HG02798 (cell line): ENCODE results near the gene BRS3.
"Not testable (repeated sequence)": the region's sequence is repeated elsewhere in the genome, so short reads cannot be mapped to it uniquely, and the experiment has no call there.

Experiments used
- ATAC-seq: cut with Tn5 transposase; IDR thresholded peaks from one replicate; pipeline ENCODE4 v1.9.1; 2021; ENCODE audit warnings: mild to moderate bottlenecking; ENCODE audit not compliant: unreplicated experiment, poor library complexity

Gene BRS3

DNA sequence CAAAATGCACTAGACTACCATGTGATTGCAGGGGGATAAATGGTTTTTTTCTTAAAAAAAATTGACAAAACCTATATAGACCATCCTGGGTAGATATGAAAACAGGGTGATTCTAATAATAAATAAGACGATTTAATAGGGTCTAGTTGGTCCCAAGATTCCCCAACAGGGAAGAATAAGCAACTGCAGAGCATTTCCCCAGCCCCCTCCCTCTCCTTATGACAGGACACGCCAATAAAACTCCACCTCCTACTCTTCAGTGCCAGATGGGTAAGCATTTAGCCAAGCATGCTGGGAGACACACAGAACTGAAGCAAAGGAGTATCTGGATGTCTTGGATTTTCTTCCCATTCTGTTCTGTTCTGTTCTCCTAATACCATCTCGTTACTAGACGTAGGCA lies at the start of gene BRS3:
Gene BRS3, plus strand, starts transcription at position 301 of the 400 bp plus-strand sequence. CDS start 168 bp downstream, outside the sequence.
- ATAC-seq: no peak

GRCh38 chrX:136438192-136438591 lies 49.6 kb upstream of the BRS3 start:
- ATAC-seq: no peak

DNA sequence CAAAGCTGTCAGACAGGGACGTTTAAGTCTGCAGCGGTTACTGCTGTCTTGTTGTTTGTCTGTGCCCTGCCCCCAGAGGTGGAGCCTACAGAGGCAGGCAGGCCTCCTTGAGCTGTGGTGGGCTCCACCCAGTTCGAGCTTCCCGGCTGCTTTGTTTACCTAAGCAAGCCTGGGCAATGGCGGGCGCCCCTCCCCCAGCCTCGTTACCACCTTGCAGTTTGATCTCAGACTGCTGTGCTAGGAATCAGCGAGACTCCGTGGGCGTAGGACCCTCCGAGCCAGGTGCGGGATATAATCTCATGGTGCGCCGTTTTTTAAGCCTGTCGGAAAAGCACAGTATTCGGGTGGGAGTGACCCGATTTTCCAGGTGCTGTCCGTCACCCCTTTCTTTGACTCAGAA lies 42.1 kb upstream of the BRS3 start:
- ATAC-seq: not testable (repeated sequence)

DNA sequence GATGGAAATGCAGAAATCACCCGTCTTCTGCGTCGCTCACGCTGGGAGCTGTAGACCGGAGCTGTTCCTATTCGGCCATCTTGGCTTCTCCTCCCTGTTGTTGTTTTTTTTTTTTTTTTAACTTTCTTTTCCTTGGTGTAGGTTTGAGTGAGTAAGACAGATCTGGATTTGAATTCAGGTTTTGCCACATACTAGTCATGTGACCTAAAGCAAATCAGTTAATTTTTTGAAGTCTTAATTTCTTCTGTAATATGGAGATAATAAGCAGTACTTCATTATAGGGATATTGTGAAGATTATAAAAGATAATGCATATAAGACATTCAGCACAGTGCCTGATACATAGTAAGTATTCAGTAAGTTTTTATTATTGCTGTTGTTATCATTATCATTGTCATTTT lies 41.5 kb upstream of the BRS3 start:
- no peak for ATAC-seq

- no peak for ATAC-seq
These were observed 40.4 kb upstream of the BRS3 start for GRCh38 chrX:136447308-136447707.

DNA sequence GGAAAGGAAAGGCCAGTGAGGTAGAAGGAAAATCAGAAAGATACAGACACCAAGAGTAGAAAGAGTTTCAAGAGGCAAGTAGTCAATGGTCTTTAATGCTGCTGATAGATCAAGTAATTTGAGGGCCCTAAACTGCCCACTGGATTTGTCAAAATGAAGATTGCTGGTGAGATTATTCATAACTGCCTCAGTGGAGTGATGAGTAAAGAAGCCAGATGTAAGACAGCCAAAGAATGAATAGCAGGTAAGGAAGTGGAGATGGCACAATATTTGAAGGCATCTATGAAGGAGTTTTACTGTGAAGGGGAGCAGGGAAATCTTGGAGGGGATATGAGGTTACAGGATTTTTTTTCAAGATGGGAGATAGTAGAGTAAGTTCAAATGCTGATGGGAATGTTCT lies 39.8 kb upstream of the BRS3 start:
- no peak for ATAC-seq

- ATAC-seq: no peak
These were observed 37.5 kb upstream of the BRS3 start for GRCh38 chrX:136450050-136450830.

DNA sequence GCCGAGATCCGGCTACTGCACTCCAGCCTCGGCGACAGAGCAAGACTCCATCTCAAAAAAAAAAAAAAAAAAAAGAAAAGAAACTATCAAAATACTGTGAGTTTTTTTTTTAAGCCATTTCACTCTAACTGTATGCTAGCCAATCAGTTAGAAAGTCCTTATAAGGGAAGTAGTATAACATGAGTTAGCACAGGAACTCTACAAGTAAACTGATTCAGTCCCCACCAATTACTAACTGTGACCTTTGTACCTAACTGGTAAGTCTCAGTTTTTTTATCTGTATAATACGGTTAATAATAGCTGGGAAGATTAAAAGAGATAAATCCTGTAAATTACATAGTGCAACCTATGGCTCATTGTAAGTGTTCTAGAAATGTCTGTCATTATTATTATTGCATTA lies 35.1 kb upstream of the BRS3 start:
- ATAC-seq: no peak

GRCh38 chrX:136453114-136453513 lies 34.6 kb upstream of the BRS3 start:
- ATAC-seq: no peak

- no peak for ATAC-seq
These were observed 34.0 kb upstream of the BRS3 start for GRCh38 chrX:136453771-136454170.

DNA sequence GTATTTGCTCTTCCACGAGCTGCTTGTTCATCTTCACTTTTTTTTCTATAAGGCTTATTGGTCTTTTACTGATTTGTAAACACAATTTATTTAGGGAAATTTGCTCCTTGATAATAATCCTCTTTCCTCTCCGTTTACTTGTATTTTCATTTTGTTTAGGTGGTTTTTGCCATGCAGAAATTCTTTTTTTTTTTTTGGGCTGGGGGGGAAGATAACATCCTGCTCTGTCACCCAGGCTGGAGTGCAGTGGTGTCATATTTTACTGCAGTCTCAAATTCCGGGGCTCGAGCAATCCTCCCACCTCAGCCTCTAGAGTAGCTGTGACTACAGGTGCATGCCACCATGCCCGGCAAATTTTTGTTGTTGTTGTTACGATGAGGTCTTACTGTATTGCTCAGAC lies 31.6 kb upstream of the BRS3 start:
- no peak for ATAC-seq

DNA sequence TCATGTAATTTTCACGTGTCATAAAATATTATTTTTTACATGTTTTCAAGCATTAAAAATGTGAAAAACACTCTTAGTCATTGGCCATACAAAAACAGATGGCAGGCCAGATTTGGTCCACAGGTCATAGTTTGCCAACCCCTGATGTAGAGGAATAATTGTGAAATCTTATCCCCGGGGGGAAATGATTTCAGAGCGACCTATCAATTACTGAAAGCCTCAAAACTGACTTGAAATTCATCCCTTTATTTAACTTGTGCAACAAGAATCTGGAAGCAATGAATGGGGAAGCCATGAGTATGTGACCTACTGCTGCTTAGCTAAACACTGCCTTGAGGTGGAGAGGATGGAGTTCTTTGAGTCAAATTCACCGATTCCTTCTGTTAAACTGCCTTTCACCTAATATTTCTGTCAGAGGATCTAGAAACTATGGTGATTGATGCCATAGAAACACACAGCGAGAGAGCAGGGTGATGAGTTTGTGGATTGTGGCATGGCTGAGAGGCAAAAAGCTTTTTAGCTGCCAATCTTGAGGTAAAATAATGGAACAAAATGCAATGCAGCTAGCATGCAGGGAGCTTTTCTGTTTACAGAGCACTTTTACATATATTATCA lies 30.3 kb upstream of the BRS3 start:
- ATAC-seq: no peak

GRCh38 chrX:136464589-136464988 lies 23.2 kb upstream of the BRS3 start:
- ATAC-seq: no peak

DNA sequence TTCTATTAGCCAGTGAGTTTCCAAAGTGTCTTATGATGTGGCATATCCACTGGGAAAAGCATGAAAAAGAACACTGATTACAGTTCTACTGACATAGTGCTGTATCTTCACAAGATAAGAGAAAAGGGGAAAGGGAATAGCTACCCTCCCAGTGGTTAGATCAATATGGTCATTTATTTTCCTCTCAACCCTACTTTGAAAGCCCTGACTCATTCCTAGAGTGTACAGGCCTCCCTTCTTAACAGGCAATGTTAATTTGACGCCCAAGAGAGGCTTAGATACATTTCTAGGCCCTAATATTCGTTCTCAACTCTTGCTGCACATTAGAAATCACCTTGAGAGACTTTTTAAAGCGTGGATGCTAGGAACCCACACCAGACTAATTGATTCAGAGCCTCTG lies 20.4 kb upstream of the BRS3 start:
- no peak for ATAC-seq

- no peak for ATAC-seq
These were observed 19.2 kb upstream of the BRS3 start for GRCh38 chrX:136468391-136469103.

GRCh38 chrX:136473663-136474062 lies 14.1 kb upstream of the BRS3 start:
- no peak for ATAC-seq

GRCh38 chrX:136475236-136475635 lies 12.5 kb upstream of the BRS3 start:
- no peak for ATAC-seq

DNA sequence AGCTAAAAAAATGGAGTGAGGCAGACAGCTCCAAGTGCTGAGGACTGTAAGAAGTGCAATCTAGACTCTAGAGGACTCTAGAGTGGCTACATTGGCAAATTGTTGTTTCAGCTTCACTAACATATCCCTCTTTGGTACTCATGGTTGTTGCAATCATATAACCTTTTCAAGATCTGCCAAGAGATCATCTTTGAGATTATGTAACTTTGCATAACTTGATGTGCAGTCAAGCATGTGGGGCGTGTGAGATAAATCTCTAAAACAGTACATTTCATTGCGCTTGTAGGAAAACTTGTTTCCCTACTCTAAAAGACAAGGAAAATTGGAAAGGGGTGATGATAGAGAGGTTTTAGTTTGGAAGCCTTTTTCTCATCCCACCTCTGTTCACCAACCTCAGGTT lies 11.2 kb upstream of the BRS3 start:
- no peak for ATAC-seq

- no peak for ATAC-seq
These were observed 10.7 kb upstream of the BRS3 start for GRCh38 chrX:136477026-136477425.

GRCh38 chrX:136480383-136480782 lies 7.4 kb upstream of the BRS3 start:
- no peak for ATAC-seq

DNA sequence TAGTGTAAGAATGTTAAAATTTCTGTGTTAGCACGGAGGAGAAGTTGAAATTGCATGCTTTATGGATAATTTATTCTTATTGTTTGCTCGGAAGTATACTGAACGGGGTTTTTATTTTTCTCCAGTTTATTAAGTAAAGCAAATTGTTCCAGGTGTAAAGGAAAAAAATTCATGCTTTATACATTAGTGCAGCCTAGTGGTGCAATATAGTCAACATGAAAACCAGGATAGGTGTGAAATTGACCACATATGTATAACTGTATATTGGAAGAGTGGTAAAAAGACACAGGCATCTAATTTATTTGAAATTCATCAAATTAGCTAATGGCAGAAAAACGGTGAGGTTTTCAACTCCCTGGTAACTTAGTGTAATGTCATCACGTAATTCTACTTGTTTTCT lies 959 bp downstream of the BRS3 start:
- ATAC-seq: no peak
